HUES48 (cell line): ENCODE data around the gene NUDT3.

Source experiments
- H3K27ac ChIP-seq: one replicate; pipeline ENCODE4 v1.7.0; 2013; ENCODE audit warnings: low read depth, low read length, inconsistent platforms
- H3K27me3 ChIP-seq: 2 replicates; pipeline ENCODE4 v1.6.1; 2013; ENCODE audit warnings: mild to moderate bottlenecking, low read length; ENCODE audit not compliant: control insufficient read depth, insufficient read depth
- H3K36me3 ChIP-seq: 2 replicates; pipeline ENCODE4 v1.6.1; 2013; ENCODE audit warnings: low read length; ENCODE audit not compliant: control insufficient read depth, insufficient read depth
- H3K4me1 ChIP-seq: 2 replicates; pipeline ENCODE4 v1.6.1; 2013; ENCODE audit warnings: mild to moderate bottlenecking, low read length; ENCODE audit not compliant: control insufficient read depth, insufficient read depth
- H3K4me3 ChIP-seq: 2 replicates; pipeline ENCODE4 v1.5.1; 2013; ENCODE audit warnings: mild to moderate bottlenecking, low read depth, low read length
- H3K9ac ChIP-seq: 2 replicates; pipeline ENCODE4 v1.6.1; 2013; ENCODE audit warnings: mild to moderate bottlenecking, low read depth, low read length, moderate library complexity
- H3K9me3 ChIP-seq: 2 replicates; pipeline ENCODE4 v1.6.1; 2013; ENCODE audit warnings: low read length; ENCODE audit not compliant: control insufficient read depth, insufficient read depth

The NUDT3 gene

GRCh38 chr6:34393191-34393965 is 909 bp upstream of the NUDT3 start:
- no peak overlapping the region for H3K27ac ChIP-seq

GRCh38 chr6:34391786-34392496 is 528 bp downstream of the NUDT3 start:
- Histone ChIP-seq H3K4me3 (peak overlapping the region; percentile 85), H3K36me3 (no peaks in the 10 kb centered on the region), H3K9me3 (peaks cover 8% of the 10 kb centered on the region; the same call in 1 of the 2 replicates), H3K27ac (peak overlapping the region; percentile 88), H3K9ac (peak overlapping the region; percentile 76), H3K27me3 (no peaks in the 10 kb centered on the region), H3K4me1 (peaks cover 5% of the 10 kb centered on the region; the same call in 1 of the 2 replicates)

More at GRCh38 chr6:34393191-34393965, 909 bp upstream of the NUDT3 start:
- peaks cover 8% of the 10 kb centered on the region; the same call in 1 of the 2 replicates for H3K9me3 ChIP-seq
- no peak overlapping the region for H3K9ac ChIP-seq
- peak overlapping the region; percentile 85 for H3K4me3 ChIP-seq
- no peaks in the 10 kb centered on the region for H3K27me3 ChIP-seq
- H3K4me1 ChIP-seq, result peaks cover 5% of the 10 kb centered on the region; the same call in 1 of the 2 replicates
- H3K36me3 ChIP-seq, result no peaks in the 10 kb centered on the region

- Histone ChIP-seq H3K9ac (peak overlapping the region; percentile 76), H3K4me1 (peaks cover 8% of the 10 kb centered on the region), H3K9me3 (peaks cover 6% of the 10 kb centered on the region; the same call in 1 of the 2 replicates), H3K4me3 (peak overlapping the region; percentile 85), H3K27me3 (no peaks in the 10 kb centered on the region), H3K27ac (peak overlapping the region; percentile 88), H3K36me3 (no peaks in the 10 kb centered on the region)
These were observed 1.0 kb downstream of the NUDT3 start for GRCh38 chr6:34391473-34391785.

GRCh38 chr6:34390531-34391472 is 1.7 kb downstream of the NUDT3 start:
- Histone ChIP-seq H3K9ac (peak overlapping the region; percentile 76), H3K4me3 (peak overlapping the region; percentile 85), H3K27me3 (no peaks in the 10 kb centered on the region), H3K4me1 (peaks cover 14% of the 10 kb centered on the region), H3K27ac (peak overlapping the region; percentile 24), H3K36me3 (no peaks in the 10 kb centered on the region), H3K9me3 (no peaks in the 10 kb centered on the region)

GRCh38 chr6:34389034-34389433 is 3.4 kb downstream of the NUDT3 start:
- no peaks in the 10 kb centered on the region for H3K36me3 ChIP-seq
- H3K27me3 ChIP-seq, result no peaks in the 10 kb centered on the region
- no peak overlapping the region for H3K4me3 ChIP-seq
- H3K9me3 ChIP-seq, result no peaks in the 10 kb centered on the region
- H3K4me1 ChIP-seq, result peaks cover 23% of the 10 kb centered on the region
- no peak overlapping the region for H3K27ac ChIP-seq
- H3K9ac ChIP-seq, result no peak overlapping the region

GRCh38 chr6:34388421-34388820 is 4.0 kb downstream of the NUDT3 start:
- Histone ChIP-seq H3K4me1 (peaks cover 29% of the 10 kb centered on the region), H3K9me3 (no peaks in the 10 kb centered on the region), H3K4me3 (no peak overlapping the region), H3K36me3 (no peaks in the 10 kb centered on the region), H3K27me3 (no peaks in the 10 kb centered on the region), H3K27ac (no peak overlapping the region), H3K9ac (no peak overlapping the region)

- Histone ChIP-seq H3K9me3 (no peaks in the 10 kb centered on the region), H3K27me3 (no peaks in the 10 kb centered on the region), H3K9ac (no peak overlapping the region), H3K36me3 (no peaks in the 10 kb centered on the region), H3K4me1 (peaks cover 31% of the 10 kb centered on the region), H3K4me3 (no peak overlapping the region), H3K27ac (peak overlapping the region; percentile 42)
These were observed 5.9 kb downstream of the NUDT3 start for GRCh38 chr6:34386316-34387137.

GRCh38 chr6:34385793-34386195 is 6.7 kb downstream of the NUDT3 start:
- H3K4me3 ChIP-seq, result no peak overlapping the region
- no peaks in the 10 kb centered on the region for H3K36me3 ChIP-seq
- no peaks in the 10 kb centered on the region for H3K9me3 ChIP-seq
- no peaks in the 10 kb centered on the region for H3K27me3 ChIP-seq
- H3K4me1 ChIP-seq, result peaks cover 28% of the 10 kb centered on the region
- no peak overlapping the region for H3K9ac ChIP-seq
- peak overlapping the region; percentile 42 for H3K27ac ChIP-seq

- H3K9ac ChIP-seq, result no peak overlapping the region
- H3K27ac ChIP-seq, result peak overlapping the region; percentile 21
- no peak overlapping the region for H3K4me3 ChIP-seq
- no peaks in the 10 kb centered on the region for H3K27me3 ChIP-seq
- no peaks in the 10 kb centered on the region for H3K9me3 ChIP-seq
- peaks cover 28% of the 10 kb centered on the region for H3K4me1 ChIP-seq
- no peaks in the 10 kb centered on the region for H3K36me3 ChIP-seq
These were observed 7.9 kb downstream of the NUDT3 start for GRCh38 chr6:34384321-34385153.
